ELF-1 (cell line): Measurements from ENCODE around the gene RMC1.
"Not testable (repeated sequence)": the region's sequence is repeated elsewhere in the genome, so short reads cannot be mapped to it uniquely, and the experiment has no call there.

Experiments
- DNase-seq: peaks from one replicate; pipeline ENCODE4 v3.0.0-alpha.2; 2016; ENCODE audit warnings: low read depth, low spot score

Gene RMC1

DNA sequence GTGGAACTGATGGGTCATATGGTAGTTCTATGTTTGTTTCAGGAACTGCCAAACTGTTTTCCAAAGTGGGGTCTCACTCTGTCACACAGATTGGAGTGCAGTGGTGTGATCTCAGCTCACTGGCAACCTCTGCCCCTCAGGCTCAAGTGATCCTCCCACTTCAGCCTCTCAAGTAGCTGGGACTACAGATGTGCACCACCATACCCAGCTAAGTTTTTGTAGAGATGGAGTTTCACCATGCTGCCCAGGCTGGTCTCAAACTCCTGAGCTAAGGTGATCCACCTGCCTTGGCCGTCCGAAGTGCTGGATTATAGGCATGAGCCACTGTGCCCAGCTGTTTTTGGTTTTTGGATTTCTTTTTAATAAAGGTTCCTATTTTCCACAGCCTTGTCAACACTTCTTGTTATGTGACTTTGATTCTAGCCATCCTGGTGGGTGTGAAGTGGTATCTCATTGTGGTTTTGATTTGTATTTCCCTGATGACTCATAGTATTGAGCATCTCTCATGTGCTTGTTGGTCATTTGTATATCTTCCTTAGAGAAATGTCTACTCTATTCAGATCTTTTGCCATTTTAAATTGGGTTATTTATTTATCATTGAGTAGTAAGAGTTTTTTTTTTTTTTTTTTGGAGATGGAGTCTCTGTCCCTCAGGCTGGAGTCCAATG is 60.2 kb downstream of the RMC1 start:
- DNase-seq, result no peak

DNA sequence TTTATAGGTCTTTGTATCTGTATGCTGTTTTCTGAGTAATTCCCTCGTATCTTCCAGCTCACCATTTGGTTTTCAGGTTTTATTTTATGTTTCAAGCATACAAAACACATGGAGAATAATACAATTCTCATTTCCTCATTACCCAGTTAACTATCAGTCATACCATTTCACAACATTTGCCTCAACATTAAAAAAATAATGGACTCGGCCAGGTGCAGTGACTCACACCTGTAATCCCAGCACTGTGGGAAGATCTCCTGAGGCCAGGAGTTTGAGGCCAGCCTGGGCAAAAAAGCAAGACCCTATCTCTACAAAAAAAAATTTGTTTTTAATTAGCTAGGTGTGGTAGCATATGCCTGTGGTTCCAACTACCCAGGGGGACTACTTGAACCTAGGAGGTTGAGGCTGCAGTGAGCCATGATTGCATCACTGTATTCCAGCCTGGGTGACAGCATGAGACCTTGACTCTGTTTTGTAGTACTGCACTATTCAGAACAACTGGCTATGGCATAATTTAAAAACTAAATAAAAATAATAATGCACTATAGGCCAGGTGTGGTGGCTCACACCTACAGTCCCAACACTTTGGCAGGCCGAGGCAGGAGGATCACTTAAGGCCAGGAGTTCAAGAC is 62.7 kb downstream of the RMC1 start:
- no peak for DNase-seq

DNA sequence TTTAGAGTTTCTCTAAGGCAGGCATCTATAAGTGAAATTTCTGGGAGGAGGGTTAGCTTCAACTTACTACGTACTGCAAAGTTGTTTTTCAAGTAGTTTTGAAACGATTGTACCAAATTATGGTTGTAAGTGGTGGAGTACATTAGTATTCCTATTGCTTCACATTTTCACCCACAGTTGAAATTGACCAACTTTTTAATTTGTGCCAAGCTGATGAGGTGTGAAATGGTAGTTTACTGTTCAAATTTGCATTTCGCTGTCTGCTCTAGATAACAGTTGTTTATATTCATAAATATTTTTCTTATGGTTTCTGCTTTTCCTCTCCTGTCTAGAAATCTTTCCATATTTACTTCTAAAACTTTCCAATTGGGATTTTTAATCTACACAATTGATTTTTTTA is 64.4 kb downstream of the RMC1 start:
- DNase-seq, result no peak

GRCh38 chr18:23568281-23569138 is 65.2 kb downstream of the RMC1 start:
- DNase-seq, result no peak

DNA sequence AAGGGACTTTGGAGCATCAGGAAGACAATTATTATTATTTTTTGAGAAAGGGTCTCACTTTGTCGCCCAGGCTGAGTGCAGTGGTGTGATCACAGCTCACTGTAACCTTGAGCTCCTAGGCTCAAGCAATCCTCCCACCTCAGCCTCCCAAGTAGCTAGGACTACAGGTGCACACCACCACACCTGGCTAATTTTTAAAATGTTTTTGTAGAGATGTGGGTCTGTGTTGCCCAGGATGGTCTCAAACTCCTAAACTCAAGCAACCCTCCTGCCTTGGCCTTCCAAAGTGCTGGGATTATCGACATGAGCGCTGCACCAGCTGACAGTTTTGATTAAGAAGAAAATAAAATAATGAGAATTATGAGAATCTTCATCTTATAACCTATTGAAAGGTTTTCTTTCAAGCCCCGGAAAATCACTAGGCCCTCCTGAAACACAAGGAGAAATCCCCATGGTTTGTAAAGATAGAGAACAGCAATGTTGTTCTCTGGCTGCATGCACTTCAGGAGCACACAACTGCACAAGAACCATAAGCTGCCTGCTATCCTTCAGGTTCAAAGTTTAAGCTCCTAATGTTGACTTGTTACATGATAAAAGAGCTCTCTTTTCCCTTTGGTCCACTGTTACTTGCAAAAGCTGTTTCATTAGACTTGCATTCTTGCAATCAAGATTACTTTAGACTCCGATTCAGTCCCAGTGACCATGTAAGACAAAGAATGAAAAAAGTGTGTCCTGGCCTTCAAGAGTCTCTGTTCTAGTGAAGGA is 66.2 kb downstream of the RMC1 start:
- DNase-seq, result no peak

- no peak for DNase-seq
Observed at GRCh38 chr18:23570912-23571504, 67.7 kb downstream of the RMC1 start.

- no peak for DNase-seq
Observed at GRCh38 chr18:23572012-23572411, 68.7 kb downstream of the RMC1 start.

GRCh38 chr18:23572570-23572969 is 69.3 kb downstream of the RMC1 start:
- DNase-seq, result no peak

DNA sequence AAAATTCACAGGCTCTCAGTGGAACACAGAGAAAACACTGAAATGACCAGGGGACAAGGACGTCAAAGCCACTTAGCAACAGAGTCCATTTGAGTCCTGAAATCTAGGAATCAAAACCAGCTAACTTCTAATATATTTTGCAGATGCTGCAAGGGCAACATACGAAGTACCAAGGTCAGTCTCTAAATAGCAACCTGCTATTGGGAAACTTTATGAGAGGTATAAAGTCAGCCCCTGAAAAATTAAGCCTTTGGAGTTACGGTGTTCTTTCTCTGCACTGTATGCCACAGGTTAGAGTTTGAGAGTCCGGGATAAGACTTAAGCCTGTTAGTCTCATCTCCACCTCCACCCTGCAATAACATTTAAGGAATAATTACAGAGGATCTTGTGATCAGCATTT is 69.7 kb downstream of the RMC1 start:
- DNase-seq, result no peak

DNA sequence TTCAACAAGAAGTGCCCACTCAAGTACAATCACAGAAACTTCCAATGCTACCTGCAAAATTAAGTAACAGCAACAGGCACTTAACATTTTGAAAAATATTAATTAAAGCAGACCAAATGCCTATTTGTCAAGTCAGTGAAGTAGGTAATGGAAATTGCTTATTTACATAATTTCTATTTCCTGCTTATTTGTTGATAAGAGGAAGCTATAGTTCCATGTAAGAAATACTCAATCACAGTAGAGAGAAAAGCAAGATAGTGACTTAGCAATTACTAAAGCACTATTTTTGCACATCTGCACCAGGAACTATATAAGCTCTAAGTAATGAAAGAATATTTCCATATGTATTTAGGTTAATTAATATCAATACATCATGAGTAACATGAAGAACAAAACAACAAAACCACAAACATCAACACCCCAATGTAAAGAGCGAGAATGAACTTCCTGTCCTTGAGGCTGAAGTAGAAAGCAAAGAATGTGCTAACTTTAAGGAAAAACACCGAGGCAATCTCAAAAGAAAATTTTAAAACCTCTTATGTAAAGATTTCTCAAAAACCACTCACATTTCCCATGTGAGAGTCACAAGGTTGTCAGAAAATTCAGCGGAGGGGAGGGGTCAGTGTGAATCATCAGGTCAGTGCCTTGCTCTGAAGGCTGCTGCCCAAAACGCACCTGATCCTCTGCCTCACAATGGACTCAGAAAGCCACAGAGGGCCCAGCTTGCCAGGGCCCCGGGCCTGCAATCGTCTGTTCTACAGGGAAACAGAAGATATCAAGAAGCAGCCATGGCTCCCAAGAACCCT is 70.5 kb downstream of the RMC1 start:
- no peak for DNase-seq

GRCh38 chr18:23574611-23575308 is 71.4 kb downstream of the RMC1 start:
- peak; percentile 77 for DNase-seq

GRCh38 chr18:23575309-23575651 is 72.0 kb downstream of the RMC1 start:
- DNase-seq, result no peak

DNA sequence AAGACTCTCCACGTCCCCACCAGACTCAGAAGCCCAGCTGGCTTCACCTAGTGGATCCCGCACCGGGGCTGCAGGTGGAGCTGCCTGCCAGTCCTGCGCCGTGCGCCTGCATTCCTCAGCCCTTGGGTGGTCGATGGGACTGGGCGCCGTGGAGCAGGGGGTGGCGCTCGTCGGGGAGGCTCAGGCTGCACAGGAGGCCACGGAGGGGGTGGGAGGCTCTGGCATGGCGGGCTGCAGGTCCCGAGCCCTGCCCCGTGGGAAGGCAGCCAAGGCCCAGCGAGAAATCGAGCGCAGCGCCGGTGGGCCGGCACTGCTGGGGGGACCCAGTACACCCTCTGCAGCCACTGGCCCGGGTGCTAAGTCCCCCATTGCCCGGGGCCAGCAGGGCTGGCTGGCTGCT is 74.2 kb downstream of the RMC1 start:
- DNase-seq, result not testable (repeated sequence)

DNA sequence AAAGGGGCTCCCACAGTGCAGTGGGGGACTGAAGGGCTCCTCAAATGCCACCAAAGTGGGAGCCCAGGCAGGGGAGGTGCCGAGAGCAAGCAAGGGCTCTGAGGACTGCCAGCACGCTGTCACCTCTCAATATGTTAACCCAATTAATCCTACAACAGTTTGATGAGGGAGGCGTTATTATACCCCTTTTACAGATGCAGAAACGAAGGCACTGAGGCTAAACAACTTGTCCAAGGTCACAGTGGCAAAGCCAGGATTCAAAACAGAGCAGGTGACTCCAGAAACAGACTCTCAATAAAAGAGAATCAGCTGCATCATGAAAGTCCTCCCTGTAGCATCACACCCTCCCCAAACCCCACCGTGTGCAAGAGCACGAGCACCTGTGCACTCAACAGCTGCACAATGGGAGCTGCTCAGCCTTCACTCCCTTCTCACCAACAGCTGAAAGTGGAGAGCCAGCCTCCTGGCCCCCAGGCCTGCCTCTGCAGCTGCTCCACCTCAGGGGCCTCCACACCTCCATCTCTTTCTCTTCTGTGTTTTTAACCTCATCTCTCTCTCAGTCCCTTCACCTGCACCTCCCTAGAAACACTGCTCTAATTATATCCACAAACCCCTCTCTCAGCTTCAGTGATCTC is 74.9 kb downstream of the RMC1 start:
- no peak for DNase-seq

GRCh38 chr18:23578891-23579653 is 75.8 kb downstream of the RMC1 start:
- DNase-seq, result no peak

- DNase-seq, result peak; percentile 54
Observed at GRCh38 chr18:23580677-23581367, 77.5 kb downstream of the RMC1 start.
